SU-DHL-6 (cell line): ENCODE data around the gene YWHAQ.

Experiments
- H2AFZ ChIP-seq: fragments of 200-600 bp; sonication (generic); 2 replicates; pipeline ENCODE4 v1.6.1; 2014; ENCODE audit warnings: low read depth, mild to moderate bottlenecking, moderate library complexity, mixed read lengths, antibody characterized with exemption, low read length; ENCODE audit not compliant: severe bottlenecking
- H3F3A ChIP-seq: fragments of 200-600 bp; shearing (Covaris generic); 2 replicates; pipeline ENCODE4 v1.6.0; 2016; ENCODE audit warnings: antibody characterized with exemption, mild to moderate bottlenecking; ENCODE audit not compliant: insufficient read depth
- H3K27ac ChIP-seq: fragments of 200-600 bp; sonication (generic); 2 replicates; pipeline ENCODE4 v1.5.1; 2016; ENCODE audit warnings: low read depth, mild to moderate bottlenecking, low read length, moderate library complexity, mixed read lengths
- H3K27me3 ChIP-seq: fragments of 200-600 bp; sonication (generic), shearing (Covaris generic); 2 replicates; pipeline ENCODE4 v1.6.0; 2014; ENCODE audit warnings: mild to moderate bottlenecking, low read length
- H3K36me3 ChIP-seq: fragments of 200-600 bp; sonication (generic); 2 replicates; pipeline ENCODE4 v1.6.1; 2014; ENCODE audit warnings: mild to moderate bottlenecking, low read length, mixed read lengths
- H3K4me2 ChIP-seq: fragments of 300-600, 200-600 bp; shearing (Covaris generic), sonication (generic); 2 replicates; pipeline ENCODE4 v1.6.0; 2014; ENCODE audit warnings: low read length, low read depth, mild to moderate bottlenecking; ENCODE audit not compliant: poor library complexity, severe bottlenecking
- H3K4me3 ChIP-seq: fragments of 200-600 bp; sonication (generic); 2 replicates; pipeline ENCODE4 v1.5.1; 2014; ENCODE audit warnings: antibody characterized with exemption, low read length, mild to moderate bottlenecking, mixed read lengths; ENCODE audit not compliant: insufficient read depth, poor library complexity, severe bottlenecking
- H3K79me2 ChIP-seq: fragments of 200-600 bp; sonication (generic); 2 replicates; pipeline ENCODE4 v1.6.1; 2014; ENCODE audit warnings: mild to moderate bottlenecking, low read length, moderate library complexity; ENCODE audit not compliant: insufficient read depth
- H3K9ac ChIP-seq: fragments of 200-600 bp; sonication (generic); 2 replicates; pipeline ENCODE4 v1.7.0; 2014; ENCODE audit warnings: mild to moderate bottlenecking, low read length
- H3K9me2 ChIP-seq: fragments of 200-600 bp; sonication (generic); replicated peaks from 2 replicates; pipeline ENCODE4 v1.6.1; 2014; ENCODE audit warnings: low read length; ENCODE audit not compliant: insufficient read depth
- H3K9me3 ChIP-seq: fragments of 200-600 bp; sonication (generic); 2 replicates; pipeline ENCODE4 v1.6.1; 2014; ENCODE audit warnings: low read length, mixed read lengths; ENCODE audit not compliant: insufficient read depth
- H4K20me1 ChIP-seq: fragments of 200-600 bp; sonication (generic); 2 replicates; pipeline ENCODE4 v1.6.1; 2014; ENCODE audit warnings: low read depth, mild to moderate bottlenecking, antibody characterized with exemption, low read length, moderate library complexity, mixed read lengths
- CTCF ChIP-seq: fragments of 200-600 bp; sonication (generic); IDR thresholded peaks from one replicate; pipeline ENCODE4 v1.5.1; 2017; ENCODE audit warnings: antibody characterized with exemption, mild to moderate bottlenecking, low read length, moderate library complexity; ENCODE audit not compliant: insufficient read depth, poor library complexity, severe bottlenecking
- EZH2phosphoT487 ChIP-seq: fragments of 200-600 bp; sonication (generic), shearing (Covaris generic); conservative IDR thresholded peaks from 2 replicates; pipeline ENCODE4 v1.6.1; 2018; ENCODE audit warnings: mild to moderate bottlenecking, antibody characterized with exemption, low read length, moderate library complexity, mixed read lengths

The YWHAQ gene

DNA sequence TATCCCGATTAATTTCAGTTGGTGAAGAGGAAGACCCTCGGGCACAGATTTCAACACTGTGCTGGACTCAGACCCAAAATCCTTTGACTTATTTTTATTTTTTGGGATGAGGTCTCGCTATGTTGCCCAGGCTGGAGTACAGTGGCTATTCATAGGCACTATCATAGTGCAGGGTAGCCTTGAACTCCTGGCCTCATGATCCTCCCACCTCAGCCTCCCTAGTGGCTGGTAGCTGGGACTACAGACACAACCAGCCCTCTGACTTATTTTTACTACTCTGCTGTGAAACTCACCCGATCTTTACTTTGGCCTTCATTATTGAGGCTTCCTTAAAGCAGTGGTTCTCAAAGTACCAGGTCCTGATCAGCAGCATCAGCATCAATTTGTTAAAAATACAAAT lies 57.0 kb downstream of the YWHAQ start:
- Histone ChIP-seq H3K9me3 (no peaks in the 10 kb centered on the region), H3K27ac (no peak overlapping the region), H3K4me2 (no peak overlapping the region)

DNA sequence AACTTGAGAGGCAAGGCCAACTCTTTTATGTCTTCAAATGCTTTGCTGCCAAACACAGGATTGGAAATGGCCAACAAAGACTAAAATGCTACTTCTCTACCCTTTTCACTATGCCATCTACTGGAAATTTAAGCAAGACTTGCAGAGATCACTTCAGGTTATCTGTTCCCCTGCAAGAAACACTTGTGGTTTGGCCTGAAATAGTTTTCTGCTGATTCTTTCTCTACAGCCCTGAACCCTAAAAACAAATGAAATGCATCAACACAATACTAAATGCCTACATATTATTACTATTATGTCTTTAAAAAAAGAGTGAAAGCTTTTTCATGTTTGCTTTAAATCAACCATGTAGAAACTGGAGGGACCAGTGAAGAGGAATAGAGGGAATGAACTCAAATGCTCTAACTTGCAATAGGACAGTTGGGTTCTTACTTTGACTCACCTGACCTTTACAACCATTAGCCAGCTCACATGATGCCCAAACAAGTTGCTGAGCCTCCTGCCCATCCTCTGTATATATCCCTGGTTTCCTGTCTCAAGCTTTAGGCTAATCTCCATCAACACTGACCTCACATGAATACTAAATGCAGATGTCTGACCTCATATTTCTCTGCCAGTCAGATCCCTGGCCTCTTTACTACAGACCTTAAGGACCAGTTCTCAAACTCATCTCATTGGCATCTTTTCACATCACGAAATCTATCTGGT lies 57.6 kb downstream of the YWHAQ start:
- no peaks in the 10 kb centered on the region for H4K20me1 ChIP-seq
- H3K9me3 ChIP-seq: no peaks in the 10 kb centered on the region
- H3K4me3 ChIP-seq: no peak overlapping the region
- H2AFZ ChIP-seq: no peak overlapping the region
- H3K9ac ChIP-seq: no peak overlapping the region
- H3F3A ChIP-seq: peaks cover 7% of the 10 kb centered on the region
- H3K36me3 ChIP-seq: no peaks in the 10 kb centered on the region
- H3K27me3 ChIP-seq: no peaks in the 10 kb centered on the region
- H3K4me2 ChIP-seq: no peak overlapping the region
- TF ChIP-seq CTCF (no peak), EZH2phosphoT487 (no peak)
- H3K9me2 ChIP-seq: no peaks in the 10 kb centered on the region
- no peak overlapping the region for H3K27ac ChIP-seq
- H3K79me2 ChIP-seq: no peaks in the 10 kb centered on the region

More for the DNA sequence above, 57.0 kb downstream of the YWHAQ start:
- H3K36me3 ChIP-seq: no peaks in the 10 kb centered on the region
- TF ChIP-seq EZH2phosphoT487 (no peak), CTCF (no peak)
- H2AFZ ChIP-seq: no peak overlapping the region
- H3K27me3 ChIP-seq: no peaks in the 10 kb centered on the region
- H4K20me1 ChIP-seq: no peaks in the 10 kb centered on the region
- H3K4me3 ChIP-seq: no peak overlapping the region
- H3K9me2 ChIP-seq: no peaks in the 10 kb centered on the region
- peaks cover 10% of the 10 kb centered on the region for H3F3A ChIP-seq
- H3K9ac ChIP-seq: no peak overlapping the region
- no peaks in the 10 kb centered on the region for H3K79me2 ChIP-seq

DNA sequence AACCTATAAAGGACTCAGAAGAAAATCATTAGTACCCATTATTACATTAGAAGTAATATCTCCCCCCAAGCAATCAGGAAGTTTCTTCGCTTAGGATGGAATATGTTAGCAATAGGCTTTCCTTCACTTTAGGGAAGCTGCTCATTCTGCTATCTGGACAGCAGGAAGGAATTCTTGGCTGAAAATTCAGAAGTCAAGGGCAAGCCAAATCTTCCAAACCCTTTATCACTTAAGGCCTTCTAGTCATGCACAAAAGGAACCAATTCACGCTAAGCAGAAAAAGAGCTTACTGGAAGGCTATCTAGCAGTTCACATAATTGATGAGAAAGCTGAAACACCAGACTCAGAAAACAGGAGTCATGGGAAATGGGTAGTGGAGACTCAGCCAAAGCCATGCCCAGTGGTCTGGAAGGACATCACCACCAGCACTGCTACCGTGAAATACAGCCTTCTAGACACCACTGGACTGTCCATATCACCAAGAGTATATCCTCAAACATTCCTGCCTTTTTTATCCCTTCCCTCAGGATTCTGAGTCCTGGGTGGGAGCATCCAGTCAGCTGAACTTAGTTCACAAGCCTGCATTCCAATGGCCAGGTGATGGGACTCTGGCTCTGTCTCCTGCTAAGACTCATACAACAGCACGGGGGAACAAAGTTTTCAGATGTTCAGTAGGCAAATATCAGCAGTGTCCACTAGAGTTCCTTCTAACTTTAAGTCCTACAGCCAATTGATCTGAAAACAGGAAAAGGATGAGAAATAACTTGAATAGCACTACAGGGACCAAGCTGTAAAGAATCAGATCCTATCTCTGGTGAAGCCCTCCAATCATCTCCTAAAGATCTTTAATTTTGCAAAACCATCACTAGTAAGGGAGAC lies 60.4 kb downstream of the YWHAQ start:
- no peak overlapping the region for H3K27ac ChIP-seq
- no peak for TF ChIP-seq EZH2phosphoT487
- TF ChIP-seq CTCF: no peak
- peaks cover 7% of the 10 kb centered on the region for H3F3A ChIP-seq
- no peaks in the 10 kb centered on the region for H4K20me1 ChIP-seq
- no peaks in the 10 kb centered on the region for H3K9me2 ChIP-seq
- H3K4me3 ChIP-seq: no peak overlapping the region
- H3K27me3 ChIP-seq: no peaks in the 10 kb centered on the region
- H3K36me3 ChIP-seq: no peaks in the 10 kb centered on the region
- no peaks in the 10 kb centered on the region for H3K9me3 ChIP-seq
- H3K79me2 ChIP-seq: no peaks in the 10 kb centered on the region
- no peak overlapping the region for H3K9ac ChIP-seq
- no peak overlapping the region for H2AFZ ChIP-seq
- H3K4me2 ChIP-seq: no peak overlapping the region
